Measurements from ENCODE around the gene IRF9. TPM values are rescaled to one million over a fixed set of nuclear protein-coding genes. Genes with fewer than 3 reads are reported as not detected.

Gene IRF9
- total and polyA plus RNA-seq, 2 of the 13 experiments (the other 11 are each of a cell fraction or from before 2014, with no cell fraction given), result 14.9 to 49.7 TPM

- peak; percentile 86 for TF ChIP-seq ZFP36L1 (CRISPR knock-in tag; IDR thresholded peaks at IDR 0.05)
- TF ChIP-seq PCBP1 (IDR thresholded peaks at IDR 0.05; ENCODE audit: borderline replicate concordance, low read depth, low read length), result peak; percentile 99
- peak; percentile 78 for TF ChIP-seq ZNF160 (CRISPR knock-in tag; IDR thresholded peaks at IDR 0.05)
- TF ChIP-seq SIX4 (CRISPR knock-in tag; IDR thresholded peaks at IDR 0.05), result peak; percentile 82; the same call in 1 of the 2 replicates
- TF ChIP-seq, protein P1, sequence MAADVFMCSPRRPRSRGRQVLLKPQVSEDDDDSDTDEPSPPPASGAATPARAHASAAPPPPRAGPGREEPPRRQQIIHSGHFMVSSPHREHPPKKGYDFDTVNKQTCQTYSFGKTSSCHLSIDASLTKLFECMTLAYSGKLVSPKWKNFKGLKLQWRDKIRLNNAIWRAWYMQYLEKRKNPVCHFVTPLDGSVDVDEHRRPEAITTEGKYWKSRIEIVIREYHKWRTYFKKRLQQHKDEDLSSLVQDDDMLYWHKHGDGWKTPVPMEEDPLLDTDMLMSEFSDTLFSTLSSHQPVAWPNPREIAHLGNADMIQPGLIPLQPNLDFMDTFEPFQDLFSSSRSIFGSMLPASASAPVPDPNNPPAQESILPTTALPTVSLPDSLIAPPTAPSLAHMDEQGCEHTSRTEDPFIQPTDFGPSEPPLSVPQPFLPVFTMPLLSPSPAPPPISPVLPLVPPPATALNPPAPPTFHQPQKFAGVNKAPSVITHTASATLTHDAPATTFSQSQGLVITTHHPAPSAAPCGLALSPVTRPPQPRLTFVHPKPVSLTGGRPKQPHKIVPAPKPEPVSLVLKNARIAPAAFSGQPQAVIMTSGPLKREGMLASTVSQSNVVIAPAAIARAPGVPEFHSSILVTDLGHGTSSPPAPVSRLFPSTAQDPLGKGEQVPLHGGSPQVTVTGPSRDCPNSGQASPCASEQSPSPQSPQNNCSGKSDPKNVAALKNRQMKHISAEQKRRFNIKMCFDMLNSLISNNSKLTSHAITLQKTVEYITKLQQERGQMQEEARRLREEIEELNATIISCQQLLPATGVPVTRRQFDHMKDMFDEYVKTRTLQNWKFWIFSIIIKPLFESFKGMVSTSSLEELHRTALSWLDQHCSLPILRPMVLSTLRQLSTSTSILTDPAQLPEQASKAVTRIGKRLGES (CRISPR knock-in tag; IDR thresholded peaks at IDR 0.05; ENCODE audit: borderline replicate concordance), result peak; percentile 92
- peak; percentile 92 for TF ChIP-seq ZNF34 (CRISPR knock-in tag; IDR thresholded peaks at IDR 0.05; ENCODE audit: borderline replicate concordance)
- TF ChIP-seq ZSCAN21 (CRISPR knock-in tag; IDR thresholded peaks at IDR 0.05; ENCODE audit: borderline replicate concordance), result peak; percentile 84; the same call in 1 of the 2 replicates
- TF ChIP-seq HDAC6 (IDR thresholded peaks at IDR 0.05; ENCODE audit: low read depth, low read length), result no peak; the same call in none of the 2 replicates
- TF ChIP-seq CHD4 (IDR thresholded peaks at IDR 0.05; ENCODE audit: borderline replicate concordance, low read length), result no peak
- TF ChIP-seq ZNF512B (CRISPR knock-in tag; IDR thresholded peaks at IDR 0.05; ENCODE audit: borderline replicate concordance), result peak; percentile 92; the same call in 1 of the 2 replicates
- TF ChIP-seq, protein P2, sequence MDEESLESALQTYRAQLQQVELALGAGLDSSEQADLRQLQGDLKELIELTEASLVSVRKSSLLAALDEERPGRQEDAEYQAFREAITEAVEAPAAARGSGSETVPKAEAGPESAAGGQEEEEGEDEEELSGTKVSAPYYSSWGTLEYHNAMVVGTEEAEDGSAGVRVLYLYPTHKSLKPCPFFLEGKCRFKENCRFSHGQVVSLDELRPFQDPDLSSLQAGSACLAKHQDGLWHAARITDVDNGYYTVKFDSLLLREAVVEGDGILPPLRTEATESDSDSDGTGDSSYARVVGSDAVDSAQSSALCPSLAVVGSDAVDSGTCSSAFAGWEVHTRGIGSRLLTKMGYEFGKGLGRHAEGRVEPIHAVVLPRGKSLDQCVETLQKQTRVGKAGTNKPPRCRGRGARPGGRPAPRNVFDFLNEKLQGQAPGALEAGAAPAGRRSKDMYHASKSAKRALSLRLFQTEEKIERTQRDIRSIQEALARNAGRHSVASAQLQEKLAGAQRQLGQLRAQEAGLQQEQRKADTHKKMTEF (CRISPR knock-in tag; IDR thresholded peaks at IDR 0.05), result peak; percentile 100
- TF ChIP-seq UBTF (CRISPR knock-in tag; IDR thresholded peaks at IDR 0.05), result peak; percentile 100
- peak; percentile 99 for TF ChIP-seq HIVEP1 (CRISPR knock-in tag; IDR thresholded peaks at IDR 0.05)
- peak; percentile 100 for TF ChIP-seq ZNF569 (CRISPR knock-in tag; IDR thresholded peaks at IDR 0.05; ENCODE audit: borderline replicate concordance)
Measured at GRCh38 chr14:24195186-24196070, 34.4 kb downstream of the IRF9 start, which contains the start of gene TM9SF1 (continued).

Data from HepG2 (cell line).